Inflammatory macrophage treated with lipopolysaccharide for 1 hour (primary cell): ENCODE data around the gene CHMP1A.

Source experiments
- DNase-seq, 2 donors: peaks; one replicate each; pipeline ENCODE4 v3.0.0-alpha.2; 2020 to 2022

The CHMP1A gene

DNA sequence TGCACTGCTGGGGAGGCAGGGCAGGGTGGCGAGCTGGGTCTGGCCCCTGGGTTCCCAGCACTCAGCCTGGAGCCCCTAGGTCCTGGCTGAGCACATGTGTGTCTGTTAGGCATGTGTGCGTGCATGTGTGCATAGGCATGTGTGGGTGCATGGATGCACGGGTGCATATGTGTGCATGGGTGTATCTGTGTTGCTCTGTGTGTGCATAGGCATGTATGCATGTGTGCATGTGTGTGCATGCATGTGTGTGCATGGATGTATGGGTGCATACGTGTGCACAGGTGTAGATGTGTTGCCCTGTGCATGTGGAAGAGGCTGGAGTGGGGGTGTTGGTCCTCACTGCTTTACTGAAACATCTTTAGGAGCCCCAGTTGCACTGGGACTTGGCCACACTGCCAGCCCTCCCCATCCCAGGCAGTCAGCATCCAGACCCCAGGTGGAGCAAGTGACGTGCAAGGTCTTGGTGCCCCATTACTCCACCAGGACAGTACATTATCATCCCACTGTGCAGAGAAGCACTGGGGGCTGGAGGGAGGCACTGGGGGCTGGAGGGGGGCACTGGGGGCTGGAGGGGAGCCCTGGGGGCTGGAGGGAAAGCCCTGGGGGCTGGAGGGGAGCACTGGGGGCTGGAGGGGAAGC is 54.4 kb downstream of the CHMP1A start:
- DNase-seq = no peak

DNA sequence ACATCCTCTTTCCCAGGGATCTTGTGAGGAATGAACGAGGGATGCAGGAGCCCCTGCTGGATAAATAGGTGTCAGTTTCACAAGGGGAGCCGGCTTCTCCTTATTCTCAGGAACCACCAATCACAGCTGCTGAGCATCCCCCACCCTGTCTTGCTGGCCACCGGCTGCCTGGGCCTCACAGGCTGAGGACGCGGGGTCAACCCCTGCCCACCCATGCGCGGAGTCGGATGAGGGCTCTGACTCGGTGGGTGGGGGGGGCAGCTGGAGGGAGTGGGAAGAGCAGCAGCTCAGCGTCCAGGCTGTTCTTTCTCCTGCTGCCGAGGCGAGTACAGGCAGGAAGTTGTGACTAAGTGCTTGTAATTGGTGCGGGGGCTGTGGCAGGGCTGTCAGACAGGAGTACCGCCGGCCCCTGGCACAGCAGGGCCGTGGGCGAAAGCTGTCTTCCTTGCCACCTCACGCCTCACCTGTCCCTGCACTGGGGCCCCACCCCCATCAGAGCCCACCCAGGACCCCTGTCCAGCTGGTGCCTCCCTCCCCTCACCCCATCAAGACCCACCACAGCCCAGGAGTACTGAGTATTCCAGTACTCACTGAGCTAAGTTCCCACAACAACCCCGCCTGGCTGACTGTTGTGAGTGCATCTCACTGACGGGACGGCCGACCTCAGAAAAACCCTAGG is 55.1 kb downstream of the CHMP1A start:
- peak; percentile 67 to 71 for DNase-seq

DNA sequence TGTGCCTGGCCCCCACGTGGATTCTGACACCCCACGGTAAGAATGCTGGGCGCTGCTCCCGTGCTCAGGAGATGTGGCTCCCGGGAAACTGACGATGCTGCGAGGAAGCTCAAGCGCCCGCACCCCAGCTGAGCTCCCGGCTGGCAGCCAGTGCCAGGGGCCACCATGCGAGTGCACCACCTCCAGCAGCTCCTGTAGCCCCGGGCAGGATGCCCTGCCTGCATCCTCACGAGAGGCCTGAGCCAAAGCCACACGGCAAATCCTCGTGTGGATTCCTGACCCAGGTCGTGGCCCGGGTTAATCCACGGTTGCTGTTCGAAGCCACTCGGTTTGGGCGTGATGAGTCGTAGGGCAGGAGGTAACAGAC is 55.6 kb downstream of the CHMP1A start:
- no peak for DNase-seq

- DNase-seq = peak in 1 of 2 donors; percentile 31
These were observed 56.6 kb downstream of the CHMP1A start for GRCh38 chr16:89600956-89601355.

GRCh38 chr16:89600427-89600826 is 57.1 kb downstream of the CHMP1A start:
- no peak for DNase-seq

GRCh38 chr16:89599902-89600301 is 57.6 kb downstream of the CHMP1A start:
- no peak for DNase-seq

- no peak for DNase-seq
These were observed 58.1 kb downstream of the CHMP1A start for GRCh38 chr16:89599451-89599858.

DNA sequence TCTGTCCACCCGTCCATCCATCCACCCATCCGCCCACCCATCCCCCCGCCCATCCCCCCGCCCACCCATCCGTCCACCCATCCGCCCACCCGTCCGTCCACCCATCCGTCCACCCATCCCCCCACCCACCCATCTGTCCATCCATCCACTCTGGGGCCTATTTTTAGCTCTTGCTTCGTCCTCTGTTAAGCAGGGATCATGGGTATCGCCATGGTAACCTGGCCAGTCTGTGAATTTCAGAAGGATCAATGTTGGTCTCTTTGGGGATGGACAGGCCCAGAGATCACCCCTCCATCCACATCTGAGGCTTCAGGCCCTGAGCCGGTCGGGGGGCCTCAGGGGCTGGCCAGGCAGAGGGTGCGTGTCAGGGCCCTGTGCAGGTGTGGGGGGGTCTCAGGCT is 59.3 kb downstream of the CHMP1A start:
- DNase-seq = peak in 1 of 2 donors; percentile 22

DNA sequence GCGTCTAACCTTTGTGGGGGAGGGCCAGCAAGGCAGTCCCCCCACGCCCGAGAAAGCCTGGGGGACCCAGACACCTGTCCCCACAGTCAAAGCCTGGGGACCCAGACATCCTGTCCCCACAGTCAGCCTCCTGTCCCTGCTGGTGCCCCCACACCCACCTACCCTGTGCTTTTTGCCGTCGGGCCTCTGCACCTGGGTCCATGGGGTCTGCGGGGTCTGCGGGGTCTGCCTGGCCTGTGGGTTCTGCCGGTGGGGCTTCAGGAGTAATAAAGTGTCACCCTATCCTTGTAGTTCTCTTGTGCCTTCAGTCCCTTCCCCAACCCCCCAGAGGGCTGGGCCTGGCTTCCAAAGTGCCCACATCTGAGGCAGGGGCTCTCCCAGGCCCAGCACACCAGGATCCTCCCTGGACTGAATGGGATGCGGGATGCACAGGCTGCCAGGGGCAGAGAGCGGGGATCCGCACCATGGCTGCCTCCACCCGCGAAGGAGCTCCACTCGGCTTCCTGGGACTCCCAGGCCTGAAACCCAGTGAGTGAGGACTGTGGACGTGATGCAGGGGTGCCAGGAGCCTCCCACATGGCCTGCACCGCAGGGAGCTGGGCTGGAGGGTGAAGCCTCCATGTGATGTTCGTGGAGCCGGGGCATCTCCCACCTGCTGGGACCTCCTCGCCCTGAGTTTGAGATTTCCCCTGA is 60.4 kb downstream of the CHMP1A start:
- no peak for DNase-seq

GRCh38 chr16:89596061-89596689 is 61.3 kb downstream of the CHMP1A start:
- no peak for DNase-seq

DNA sequence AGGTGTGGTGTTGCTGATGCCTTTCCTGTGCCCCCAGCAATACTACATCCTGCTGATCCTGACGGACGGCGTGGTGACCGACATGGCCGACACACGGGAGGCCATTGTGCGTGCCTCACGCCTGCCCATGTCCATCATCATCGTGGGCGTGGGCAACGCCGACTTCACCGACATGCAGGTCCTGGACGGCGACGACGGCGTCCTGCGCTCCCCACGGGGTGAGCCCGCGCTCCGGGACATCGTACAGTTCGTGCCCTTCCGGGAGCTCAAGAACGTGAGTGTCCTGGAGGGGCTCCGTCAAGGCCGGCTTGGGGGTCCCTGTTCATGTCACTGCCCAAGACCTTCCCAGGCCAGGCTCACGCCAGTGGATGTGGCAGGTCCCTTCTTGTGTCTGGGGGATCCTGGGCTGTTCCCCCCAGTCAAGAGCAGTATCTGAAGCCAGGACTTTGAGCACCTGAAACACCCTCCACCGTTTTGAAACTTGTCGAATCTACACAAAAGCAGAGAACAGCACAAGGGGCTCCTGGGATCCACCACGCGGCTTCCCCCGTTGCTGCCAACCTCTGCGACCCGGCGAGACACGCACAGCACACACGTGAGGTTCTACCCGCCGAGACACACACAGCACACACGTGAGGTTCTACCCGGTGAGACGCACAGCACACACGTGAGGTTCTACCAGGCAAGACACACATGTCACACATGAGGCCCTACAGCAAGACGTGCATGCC is 62.0 kb downstream of the CHMP1A start:
- no peak for DNase-seq
